ENCODE measurements around the gene KCNG3.

KCNG3 gene

DNA sequence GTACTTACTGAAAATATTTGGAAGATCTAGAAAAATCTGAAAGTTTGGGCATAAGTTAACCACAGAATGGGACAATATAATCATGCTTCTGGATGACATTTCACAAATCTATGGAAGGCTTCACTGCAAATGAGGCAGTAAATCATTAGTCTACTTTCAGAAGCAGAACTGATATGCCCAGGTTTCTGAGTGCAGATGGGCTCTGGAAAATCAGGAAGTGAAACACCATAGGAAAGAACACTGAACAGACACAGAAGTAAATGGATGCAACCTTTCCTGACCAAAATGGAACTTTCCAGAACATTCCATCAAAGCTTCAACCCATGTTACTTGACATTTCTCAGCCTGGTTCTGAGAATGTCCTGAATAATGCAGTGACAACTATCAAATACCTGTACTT, 55.1 kb downstream of the KCNG3 start:
- Histone ChIP-seq H4K20me1 (no peaks in the 10 kb centered on the region), H3K9ac (no peak overlapping the region), H3K4me1 (no peaks in the 10 kb centered on the region), H3K4me3 (no peak overlapping the region), H3K4me2 (no peak overlapping the region), H3K36me3 (no peaks in the 10 kb centered on the region), H3K27me3 (no peaks in the 10 kb centered on the region), H3K9me3 (no peaks in the 10 kb centered on the region), H3K27ac (no peak overlapping the region)
- TF ChIP-seq Cebpa-rat (IDR thresholded peaks at IDR 0.05): no peak

DNA sequence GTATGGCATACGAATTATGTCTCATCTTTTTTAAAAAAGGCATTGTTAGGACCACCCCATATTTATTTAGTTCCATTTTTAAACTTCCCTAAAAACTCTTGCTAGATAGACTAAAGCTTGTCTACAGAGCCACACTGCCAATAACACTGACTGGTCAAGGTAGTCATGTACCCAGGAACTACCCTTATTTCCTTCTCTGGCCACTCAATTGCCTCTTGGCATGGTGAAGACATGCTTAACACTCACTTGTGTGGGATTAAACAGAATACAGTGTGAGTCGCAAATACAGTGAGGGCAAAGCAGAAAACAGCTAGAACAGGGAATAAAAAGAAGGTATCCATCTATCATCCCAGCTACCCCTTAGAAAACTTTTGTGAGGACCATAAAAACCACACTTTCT, 57.4 kb downstream of the KCNG3 start:
- no peaks in the 10 kb centered on the region for H3K27me3 ChIP-seq
- no peaks in the 10 kb centered on the region for H3K4me1 ChIP-seq
- no peak overlapping the region for H3K27ac ChIP-seq
- H3K9me3 ChIP-seq: no peaks in the 10 kb centered on the region
- no peak overlapping the region for H3K9ac ChIP-seq
- TF ChIP-seq Cebpa-rat (IDR thresholded peaks at IDR 0.05): no peak
- no peak overlapping the region for H3K4me2 ChIP-seq
- no peaks in the 10 kb centered on the region for H4K20me1 ChIP-seq
- no peaks in the 10 kb centered on the region for H3K36me3 ChIP-seq
- H3K4me3 ChIP-seq: no peak overlapping the region

DNA sequence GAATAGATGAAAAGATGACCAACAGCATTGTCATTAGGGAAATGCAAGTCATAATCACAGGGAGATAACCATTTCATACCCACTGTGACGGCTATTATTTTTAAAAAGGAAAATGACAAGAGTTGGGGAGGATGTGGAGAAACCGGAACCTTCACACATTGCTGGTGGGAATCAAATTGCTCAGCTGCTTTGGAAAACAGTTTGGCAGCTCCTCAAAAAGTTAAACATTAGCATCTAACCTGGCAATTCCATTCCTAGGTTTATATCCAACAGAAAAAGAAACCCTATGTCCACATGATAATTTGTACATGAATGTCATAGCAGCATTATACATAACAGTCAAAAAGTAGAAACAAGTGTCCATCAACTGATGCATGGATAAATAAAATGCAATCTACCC, 58.2 kb downstream of the KCNG3 start:
- no peaks in the 10 kb centered on the region for H3K4me1 ChIP-seq

DNA sequence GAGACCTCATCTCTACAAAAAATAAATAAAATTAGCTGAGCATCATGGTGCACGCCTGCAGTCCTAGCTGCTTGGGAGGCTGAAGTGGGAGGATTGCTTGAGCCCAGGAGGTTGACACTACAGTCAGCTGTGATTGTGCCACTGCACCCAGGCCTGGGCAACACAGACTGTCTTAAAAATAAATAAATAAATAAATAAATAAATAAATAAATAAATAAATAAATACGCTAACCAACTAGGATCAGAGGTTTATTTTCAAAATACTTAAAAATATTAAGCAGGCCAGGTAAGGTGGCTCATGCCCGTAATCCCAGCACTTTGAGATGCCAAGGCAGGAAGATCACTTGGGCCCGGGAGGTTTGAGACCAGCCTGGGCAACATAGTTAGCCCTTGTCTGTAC, 63.6 kb downstream of the KCNG3 start:
- H3K36me3 ChIP-seq: no peaks in the 10 kb centered on the region
- H3K4me3 ChIP-seq: no peak overlapping the region
- no peaks in the 10 kb centered on the region for H3K27me3 ChIP-seq
- H3K9ac ChIP-seq: no peak overlapping the region
- H3K4me1 ChIP-seq: peaks cover 7% of the 10 kb centered on the region; the same call in 1 of the 2 replicates
- H3K4me2 ChIP-seq: no peak overlapping the region
- H4K20me1 ChIP-seq: no peaks in the 10 kb centered on the region
- H3K9me3 ChIP-seq: no peaks in the 10 kb centered on the region
- H3K27ac ChIP-seq: no peak overlapping the region
- no peak for TF ChIP-seq Cebpa-rat (IDR thresholded peaks at IDR 0.05)

More for the DNA sequence above, 58.2 kb downstream of the KCNG3 start:
- no peak overlapping the region for H3K4me3 ChIP-seq
- no peaks in the 10 kb centered on the region for H3K27me3 ChIP-seq
- TF ChIP-seq Cebpa-rat (IDR thresholded peaks at IDR 0.05): no peak
- no peak overlapping the region for H3K4me2 ChIP-seq
- no peak overlapping the region for H3K27ac ChIP-seq
- H4K20me1 ChIP-seq: no peaks in the 10 kb centered on the region
- no peaks in the 10 kb centered on the region for H3K36me3 ChIP-seq
- no peaks in the 10 kb centered on the region for H3K9me3 ChIP-seq
- no peak overlapping the region for H3K9ac ChIP-seq

DNA sequence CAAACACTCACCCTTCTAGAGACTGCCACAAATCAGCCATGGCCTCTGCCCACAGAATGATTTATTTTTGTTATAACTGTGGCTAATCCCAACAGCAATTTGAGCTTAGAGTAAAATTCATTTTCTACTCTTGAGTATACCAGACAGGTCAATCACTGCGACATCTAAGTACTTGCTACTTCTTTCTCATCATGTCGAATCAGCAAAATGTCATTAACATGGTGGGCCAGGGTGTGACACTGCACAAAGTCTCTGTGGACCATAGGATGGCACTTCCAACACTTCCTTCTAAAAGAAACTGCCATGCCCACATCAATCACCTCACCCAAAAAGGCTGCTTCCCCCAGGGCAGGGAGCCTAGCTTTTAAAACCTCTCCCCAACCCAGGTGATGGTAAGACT, 64.4 kb downstream of the KCNG3 start:
- H3K4me3 ChIP-seq: no peak overlapping the region
- H3K9me3 ChIP-seq: no peaks in the 10 kb centered on the region
- H3K4me1 ChIP-seq: peaks cover 7% of the 10 kb centered on the region; the same call in 1 of the 2 replicates
- no peak for TF ChIP-seq Cebpa-rat (IDR thresholded peaks at IDR 0.05)
- H3K9ac ChIP-seq: no peak overlapping the region
- H3K27me3 ChIP-seq: no peaks in the 10 kb centered on the region
- no peaks in the 10 kb centered on the region for H4K20me1 ChIP-seq
- H3K36me3 ChIP-seq: no peaks in the 10 kb centered on the region
- no peak overlapping the region for H3K4me2 ChIP-seq
- H3K27ac ChIP-seq: no peak overlapping the region

DNA sequence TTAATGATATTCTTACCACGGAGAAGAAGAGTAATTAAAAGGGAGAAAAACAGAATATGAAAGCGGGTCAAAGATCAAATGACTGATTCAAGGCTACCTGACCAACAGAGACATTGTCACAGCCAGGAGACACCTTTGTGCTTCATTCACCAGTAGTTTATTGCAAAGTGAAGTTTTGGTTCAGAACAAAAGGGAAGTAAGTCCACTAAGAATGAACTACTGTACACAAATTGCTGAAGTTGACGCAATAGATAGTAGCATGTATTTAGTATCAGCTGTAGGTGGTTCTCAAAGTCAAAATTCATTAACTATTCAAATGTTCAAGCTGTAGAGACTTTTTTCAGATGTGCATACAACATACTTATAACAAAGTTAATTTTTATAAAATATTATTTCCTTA, 68.1 kb downstream of the KCNG3 start:
- H3K9me3 ChIP-seq: no peaks in the 10 kb centered on the region
- no peak overlapping the region for H3K9ac ChIP-seq
- H3K4me2 ChIP-seq: no peak overlapping the region
- H3K27me3 ChIP-seq: no peaks in the 10 kb centered on the region
- no peak overlapping the region for H3K4me3 ChIP-seq
- no peaks in the 10 kb centered on the region for H4K20me1 ChIP-seq
- TF ChIP-seq Cebpa-rat (IDR thresholded peaks at IDR 0.05): no peak
- peaks cover 7% of the 10 kb centered on the region; the same call in 1 of the 2 replicates for H3K4me1 ChIP-seq
- H3K36me3 ChIP-seq: no peaks in the 10 kb centered on the region
- no peak overlapping the region for H3K27ac ChIP-seq

DNA sequence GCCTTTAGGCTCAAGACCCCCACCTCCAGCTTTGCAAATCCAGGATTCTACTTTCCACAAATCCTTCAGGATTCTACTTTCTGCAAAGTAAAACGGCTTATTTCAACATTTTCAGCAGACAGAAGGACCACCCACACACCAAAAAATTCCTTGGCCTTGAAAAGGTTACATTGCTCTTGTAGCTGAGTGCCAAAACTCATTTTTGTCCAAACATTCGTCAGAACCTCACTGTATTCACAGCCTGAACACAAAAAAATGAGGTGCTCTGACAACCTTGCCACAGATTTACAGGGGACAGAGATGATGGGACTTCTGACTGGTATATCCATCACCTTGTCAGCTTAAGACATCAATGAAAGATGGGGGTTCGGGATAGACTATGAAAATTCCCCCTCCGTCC, 69.7 kb downstream of the KCNG3 start:
- Histone ChIP-seq H3K4me1 (peaks cover 2% of the 10 kb centered on the region; the same call in 1 of the 2 replicates), H3K9ac (no peak overlapping the region), H3K27me3 (no peaks in the 10 kb centered on the region), H3K27ac (no peak overlapping the region), H4K20me1 (no peaks in the 10 kb centered on the region), H3K9me3 (no peaks in the 10 kb centered on the region), H3K4me2 (no peak overlapping the region), H3K4me3 (no peak overlapping the region), H3K36me3 (no peaks in the 10 kb centered on the region)
- no peak for TF ChIP-seq Cebpa-rat (IDR thresholded peaks at IDR 0.05)

DNA sequence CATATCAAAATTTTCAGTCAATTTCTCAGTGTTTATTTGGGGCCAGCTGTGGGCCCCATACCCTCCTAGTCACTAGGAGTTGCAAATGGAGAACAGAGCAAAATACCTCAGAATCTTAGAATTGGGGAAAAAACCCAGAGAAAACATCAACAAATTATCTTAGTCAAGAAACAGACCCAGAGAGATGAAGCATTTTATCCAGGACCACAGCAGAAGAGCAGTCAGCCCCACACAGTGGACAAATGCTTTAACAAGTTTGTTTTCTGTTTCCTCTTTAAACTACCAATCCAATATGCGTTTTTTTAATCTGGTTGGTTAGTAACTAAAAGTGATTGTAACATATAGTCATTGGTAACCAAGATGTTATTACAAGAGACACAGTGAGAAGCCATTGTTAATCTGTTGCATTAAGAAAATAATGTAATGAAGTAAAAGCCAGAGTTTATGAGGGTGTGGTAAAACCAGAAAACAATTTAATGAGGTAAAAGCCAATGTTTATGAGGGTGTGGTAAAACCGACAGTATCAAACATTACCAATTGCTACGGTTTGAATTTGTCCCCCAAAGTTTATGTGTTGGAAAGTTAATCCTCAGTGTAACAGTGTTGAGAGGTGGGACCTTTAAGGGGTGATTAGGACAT, 72.1 kb downstream of the KCNG3 start:
- Histone ChIP-seq H3K4me2 (no peak overlapping the region), H3K36me3 (no peaks in the 10 kb centered on the region), H4K20me1 (no peaks in the 10 kb centered on the region), H3K4me3 (no peak overlapping the region), H3K9ac (no peak overlapping the region), H3K27me3 (no peaks in the 10 kb centered on the region), H3K27ac (no peak overlapping the region), H3K4me1 (no peaks in the 10 kb centered on the region), H3K9me3 (no peaks in the 10 kb centered on the region)
- no peak for TF ChIP-seq Cebpa-rat (IDR thresholded peaks at IDR 0.05)

DNA sequence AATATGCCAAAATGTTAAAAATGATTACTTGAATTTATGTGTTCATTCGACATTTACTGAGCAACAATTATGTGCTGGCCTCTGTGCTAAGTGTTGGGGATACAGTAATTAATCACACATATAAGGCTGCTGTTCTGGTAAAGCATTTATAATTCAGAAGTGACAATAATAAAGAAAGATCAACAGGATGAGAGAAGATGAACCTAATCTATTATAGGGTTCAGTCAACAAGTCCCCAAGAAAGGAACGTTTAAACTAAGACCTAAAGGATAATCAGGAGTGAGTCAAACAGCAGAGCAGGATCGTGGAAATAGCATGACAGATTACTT, 72.7 kb downstream of the KCNG3 start:
- Histone ChIP-seq H3K9ac (no peak overlapping the region), H3K27me3 (no peaks in the 10 kb centered on the region), H3K4me3 (no peak overlapping the region), H3K27ac (no peak overlapping the region), H3K36me3 (no peaks in the 10 kb centered on the region), H3K4me1 (no peaks in the 10 kb centered on the region), H4K20me1 (no peaks in the 10 kb centered on the region), H3K9me3 (peaks cover 5% of the 10 kb centered on the region; the same call in 1 of the 2 replicates), H3K4me2 (no peak overlapping the region)
- no peak for TF ChIP-seq Cebpa-rat (IDR thresholded peaks at IDR 0.05)

DNA sequence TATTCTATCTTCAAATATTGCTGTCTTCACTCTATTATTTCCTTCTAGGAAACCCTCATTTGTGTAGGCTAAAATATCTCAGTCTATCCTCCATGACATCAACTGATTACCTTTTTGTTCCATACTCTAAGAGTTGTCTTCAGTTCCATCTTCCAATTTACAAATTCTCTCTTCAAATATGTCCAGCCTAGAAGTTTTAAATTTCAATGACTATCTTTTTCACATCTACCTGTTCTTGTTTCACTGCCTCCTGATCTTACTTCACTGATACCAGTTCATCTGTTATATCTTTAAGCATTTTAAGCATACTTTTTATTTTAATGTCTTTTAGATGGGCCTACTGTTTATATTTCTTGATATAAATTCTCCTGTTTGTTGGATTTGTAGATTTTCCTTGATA, 79.1 kb downstream of the KCNG3 start:
- Histone ChIP-seq H3K27ac (no peak overlapping the region), H3K9me3 (peaks cover 38% of the 10 kb centered on the region), H3K9ac (no peak overlapping the region), H3K4me2 (no peak overlapping the region), H3K4me3 (no peak overlapping the region), H4K20me1 (no peaks in the 10 kb centered on the region), H3K27me3 (no peaks in the 10 kb centered on the region), H3K4me1 (no peaks in the 10 kb centered on the region), H3K36me3 (no peaks in the 10 kb centered on the region)
- TF ChIP-seq Cebpa-rat (IDR thresholded peaks at IDR 0.05): no peak

DNA sequence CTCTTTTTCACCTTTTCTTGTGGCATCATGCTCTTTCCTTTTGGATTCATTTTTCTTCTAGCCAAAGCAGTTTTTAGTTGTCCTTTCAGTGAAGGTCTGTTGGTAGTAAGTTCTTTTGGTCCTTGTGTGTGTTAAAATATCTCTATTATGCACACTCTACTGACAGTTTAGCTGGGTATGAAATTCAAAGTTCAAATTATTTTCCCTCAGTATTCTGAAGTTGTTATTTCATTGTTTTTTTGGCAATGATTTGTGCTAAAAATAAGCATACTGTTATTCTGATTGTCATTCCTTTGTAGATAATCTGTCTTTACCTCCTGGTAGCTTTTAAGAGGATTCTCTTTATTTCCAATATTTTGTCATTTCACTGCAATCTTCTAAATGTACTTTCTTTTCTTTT, 79.6 kb downstream of the KCNG3 start:
- H3K4me3 ChIP-seq: no peak overlapping the region
- peaks cover 38% of the 10 kb centered on the region for H3K9me3 ChIP-seq
- no peak overlapping the region for H3K4me2 ChIP-seq
- no peaks in the 10 kb centered on the region for H3K27me3 ChIP-seq
- H3K27ac ChIP-seq: no peak overlapping the region
- no peak for TF ChIP-seq Cebpa-rat (IDR thresholded peaks at IDR 0.05)
- no peaks in the 10 kb centered on the region for H3K36me3 ChIP-seq
- no peaks in the 10 kb centered on the region for H3K4me1 ChIP-seq
- no peak overlapping the region for H3K9ac ChIP-seq
- no peaks in the 10 kb centered on the region for H4K20me1 ChIP-seq

Data from BLaER1 (cell line).